IMR-90 (cell line): ENCODE measurements around the gene H19.

Source experiments
- BHLHE40 ChIP-seq: fragments of 150-350 bp; IDR thresholded peaks from 2 replicates; pipeline ENCODE4 v1.6.1; 2016; ENCODE audit warnings: mild to moderate bottlenecking, low read depth, low read length
- ELK1 ChIP-seq: fragments of 150-350 bp; IDR thresholded peaks from 2 replicates; pipeline ENCODE4 v1.6.1; 2016; ENCODE audit warnings: low read depth, mild to moderate bottlenecking, low read length, moderate library complexity, borderline replicate concordance
- MAZ ChIP-seq: IDR thresholded peaks from 2 replicates; pipeline ENCODE4 v1.6.1; 2012; ENCODE audit warnings: low read depth, mild to moderate bottlenecking, low read length, improper control_type of control experiment, moderate library complexity, borderline replicate concordance
- MXI1 ChIP-seq: IDR thresholded peaks from 2 replicates; pipeline ENCODE4 v1.6.1; 2012; ENCODE audit warnings: low read depth, mild to moderate bottlenecking, low read length, moderate library complexity, borderline replicate concordance
- POLR2A ChIP-seq: IDR thresholded peaks from 2 replicates; pipeline ENCODE4 v1.6.1; 2012; ENCODE audit warnings: mild to moderate bottlenecking, low read depth, low read length
- TF ChIP-seq, protein P1 (sequence below): conservative IDR thresholded peaks from 2 replicates; pipeline ENCODE4 v1.5.1; 2012; ENCODE audit warnings: mild to moderate bottlenecking, low read depth, low read length, improper control_type of control experiment
- TF ChIP-seq, protein P2 (sequence below): fragments of 150-350 bp; IDR thresholded peaks from 2 replicates; pipeline ENCODE4 v1.6.1; 2017; ENCODE audit warnings: mild to moderate bottlenecking, antibody characterized with exemption, low read length, low read depth

DNA sequence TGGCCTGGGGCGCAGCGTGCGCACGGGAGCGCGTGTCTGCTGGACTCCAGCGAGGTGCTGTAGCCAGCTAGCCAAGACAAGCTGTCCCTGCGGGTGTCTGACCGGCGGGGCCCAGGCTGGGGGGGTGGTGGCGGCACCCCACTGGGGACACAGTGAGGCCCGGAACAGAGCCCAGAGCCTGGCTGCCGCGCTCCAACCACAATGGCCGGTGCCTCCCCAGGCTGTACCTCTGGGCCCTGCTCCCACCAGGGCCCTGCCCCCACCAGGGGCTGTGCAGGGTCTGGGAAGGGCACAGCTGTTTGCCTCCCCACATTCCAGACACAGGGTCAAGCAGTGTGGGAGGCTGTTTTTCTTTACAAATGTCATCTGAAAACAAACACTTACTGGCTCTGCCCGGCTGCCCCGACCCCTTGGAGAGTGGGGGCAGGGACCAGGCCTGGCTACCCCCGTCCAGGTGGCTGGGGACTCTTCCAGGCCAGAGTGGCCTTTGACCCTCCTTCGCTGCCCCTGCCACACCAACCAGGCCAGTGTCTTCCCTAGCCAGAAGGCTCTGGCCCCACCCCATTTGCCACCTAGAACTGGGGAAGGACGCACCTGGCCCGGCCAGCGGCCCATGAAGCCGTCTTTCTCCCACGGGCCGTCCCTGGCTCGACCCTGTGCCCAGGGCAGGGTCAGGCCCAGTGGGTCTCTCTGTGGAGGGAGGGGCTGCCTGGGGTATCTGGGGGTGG lies 14.6 kb downstream of the H19 start:
- no peak for TF ChIP-seq POLR2A
- TF ChIP-seq, protein P1, sequence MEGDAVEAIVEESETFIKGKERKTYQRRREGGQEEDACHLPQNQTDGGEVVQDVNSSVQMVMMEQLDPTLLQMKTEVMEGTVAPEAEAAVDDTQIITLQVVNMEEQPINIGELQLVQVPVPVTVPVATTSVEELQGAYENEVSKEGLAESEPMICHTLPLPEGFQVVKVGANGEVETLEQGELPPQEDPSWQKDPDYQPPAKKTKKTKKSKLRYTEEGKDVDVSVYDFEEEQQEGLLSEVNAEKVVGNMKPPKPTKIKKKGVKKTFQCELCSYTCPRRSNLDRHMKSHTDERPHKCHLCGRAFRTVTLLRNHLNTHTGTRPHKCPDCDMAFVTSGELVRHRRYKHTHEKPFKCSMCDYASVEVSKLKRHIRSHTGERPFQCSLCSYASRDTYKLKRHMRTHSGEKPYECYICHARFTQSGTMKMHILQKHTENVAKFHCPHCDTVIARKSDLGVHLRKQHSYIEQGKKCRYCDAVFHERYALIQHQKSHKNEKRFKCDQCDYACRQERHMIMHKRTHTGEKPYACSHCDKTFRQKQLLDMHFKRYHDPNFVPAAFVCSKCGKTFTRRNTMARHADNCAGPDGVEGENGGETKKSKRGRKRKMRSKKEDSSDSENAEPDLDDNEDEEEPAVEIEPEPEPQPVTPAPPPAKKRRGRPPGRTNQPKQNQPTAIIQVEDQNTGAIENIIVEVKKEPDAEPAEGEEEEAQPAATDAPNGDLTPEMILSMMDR: no peak
- no peak for TF ChIP-seq MXI1
- no peak for TF ChIP-seq MAZ
- TF ChIP-seq, protein P2, sequence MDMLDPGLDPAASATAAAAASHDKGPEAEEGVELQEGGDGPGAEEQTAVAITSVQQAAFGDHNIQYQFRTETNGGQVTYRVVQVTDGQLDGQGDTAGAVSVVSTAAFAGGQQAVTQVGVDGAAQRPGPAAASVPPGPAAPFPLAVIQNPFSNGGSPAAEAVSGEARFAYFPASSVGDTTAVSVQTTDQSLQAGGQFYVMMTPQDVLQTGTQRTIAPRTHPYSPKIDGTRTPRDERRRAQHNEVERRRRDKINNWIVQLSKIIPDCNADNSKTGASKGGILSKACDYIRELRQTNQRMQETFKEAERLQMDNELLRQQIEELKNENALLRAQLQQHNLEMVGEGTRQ: no peak
- TF ChIP-seq BHLHE40: no peak
- TF ChIP-seq ELK1: no peak
